Tibial nerve (tissue), 3 donors: ENCODE measurements around the gene CEP112.

Experiments used
- POLR2A ChIP-seq, 2 donors: fragments of 450-650 bp; IDR thresholded peaks; one replicate each; pipeline ENCODE4 v1.6.1; 2017; ENCODE audit warnings: antibody characterized with exemption in 2 of 2, mild to moderate bottlenecking in 2 of 2, moderate library complexity in 2 of 2
- TF ChIP-seq, protein P1 (sequence below), 5 experiments: fragments of 200-600 bp in 3 of 5; fragments of 450-650 bp in 2 of 5; sonication (generic) in 3 of 5; IDR thresholded peaks; one replicate each; pipeline ENCODE4 v1.5.1; 2016 to 2019; ENCODE audit warnings: antibody characterized with exemption in 5 of 5, mild to moderate bottlenecking in 3 of 5, moderate library complexity in 2 of 5

DNA sequence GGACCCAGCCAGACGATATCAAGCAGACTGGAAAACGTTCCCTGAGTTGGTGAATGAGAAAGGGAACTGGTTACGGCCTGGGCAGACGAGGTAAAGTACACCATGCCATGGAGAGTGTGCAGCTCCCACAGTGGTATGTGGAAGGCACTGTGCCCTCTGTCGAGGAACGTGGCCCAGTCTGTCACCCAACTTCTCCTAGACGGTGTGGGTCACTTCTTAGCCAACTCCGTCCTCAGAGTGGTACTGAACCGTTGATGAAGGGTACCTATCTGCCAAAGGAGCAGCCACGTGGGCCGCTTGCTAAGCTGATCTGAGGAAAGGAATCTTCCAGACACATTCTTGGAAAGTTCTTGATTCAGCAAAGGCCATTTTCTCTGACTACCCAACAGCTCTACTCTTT lies 574.4 kb downstream of the CEP112 start:
- TF ChIP-seq, protein P1, sequence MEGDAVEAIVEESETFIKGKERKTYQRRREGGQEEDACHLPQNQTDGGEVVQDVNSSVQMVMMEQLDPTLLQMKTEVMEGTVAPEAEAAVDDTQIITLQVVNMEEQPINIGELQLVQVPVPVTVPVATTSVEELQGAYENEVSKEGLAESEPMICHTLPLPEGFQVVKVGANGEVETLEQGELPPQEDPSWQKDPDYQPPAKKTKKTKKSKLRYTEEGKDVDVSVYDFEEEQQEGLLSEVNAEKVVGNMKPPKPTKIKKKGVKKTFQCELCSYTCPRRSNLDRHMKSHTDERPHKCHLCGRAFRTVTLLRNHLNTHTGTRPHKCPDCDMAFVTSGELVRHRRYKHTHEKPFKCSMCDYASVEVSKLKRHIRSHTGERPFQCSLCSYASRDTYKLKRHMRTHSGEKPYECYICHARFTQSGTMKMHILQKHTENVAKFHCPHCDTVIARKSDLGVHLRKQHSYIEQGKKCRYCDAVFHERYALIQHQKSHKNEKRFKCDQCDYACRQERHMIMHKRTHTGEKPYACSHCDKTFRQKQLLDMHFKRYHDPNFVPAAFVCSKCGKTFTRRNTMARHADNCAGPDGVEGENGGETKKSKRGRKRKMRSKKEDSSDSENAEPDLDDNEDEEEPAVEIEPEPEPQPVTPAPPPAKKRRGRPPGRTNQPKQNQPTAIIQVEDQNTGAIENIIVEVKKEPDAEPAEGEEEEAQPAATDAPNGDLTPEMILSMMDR (IDR thresholded peaks at IDR 0.05), result no peak
- no peak for TF ChIP-seq POLR2A (IDR thresholded peaks at IDR 0.05)
